ENCODE results near the gene IL37.
"Not testable (repeated sequence)": the region's sequence is repeated elsewhere in the genome, so short reads cannot be mapped to it uniquely, and the experiment has no call there.

IL37 gene

DNA sequence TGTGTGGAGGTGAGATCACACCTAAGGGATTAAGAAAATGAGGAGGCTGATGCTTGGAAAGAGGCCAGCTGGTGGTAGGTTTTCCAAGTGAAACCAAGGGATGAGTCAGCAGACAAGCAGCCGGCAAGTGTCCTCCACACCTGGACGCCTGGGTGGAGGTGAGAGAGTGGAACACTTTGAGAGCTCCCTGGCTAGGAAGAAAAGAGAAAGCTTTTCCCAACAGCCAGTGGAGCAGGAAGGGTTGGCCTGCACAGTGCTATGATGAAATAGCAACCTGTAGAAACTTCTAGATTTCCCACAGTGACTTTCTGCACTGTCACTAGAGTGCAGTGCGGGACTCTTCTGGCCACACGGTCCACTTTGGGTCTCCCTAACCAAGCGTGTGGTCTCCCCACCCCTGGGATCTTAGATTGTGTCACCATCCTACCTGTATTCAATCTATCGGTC is 19.6 kb upstream of the IL37 start:
- DNase-seq (ENCODE audit: low read depth): no peak

DNA sequence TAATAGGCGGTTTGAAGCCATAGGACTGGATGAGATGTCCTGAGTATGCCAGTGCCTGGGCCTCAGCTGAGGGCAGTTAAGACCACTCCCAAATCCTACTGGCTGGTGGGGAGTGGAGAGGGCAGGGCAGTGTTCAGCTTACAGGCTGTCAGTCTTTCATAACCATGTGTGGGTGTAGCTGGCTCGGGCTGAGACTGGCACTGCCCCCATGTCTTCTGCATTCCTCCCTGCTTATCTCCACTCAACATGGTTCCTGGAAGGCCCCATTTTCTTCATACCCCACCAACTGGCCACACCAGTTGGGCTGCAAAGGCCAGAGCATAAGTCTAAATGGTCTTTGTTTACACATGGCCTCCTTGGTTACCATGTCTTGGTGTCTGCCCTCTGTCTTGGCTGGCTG is 17.2 kb upstream of the IL37 start:
- DNase-seq (ENCODE audit: low read depth): no peak

DNA sequence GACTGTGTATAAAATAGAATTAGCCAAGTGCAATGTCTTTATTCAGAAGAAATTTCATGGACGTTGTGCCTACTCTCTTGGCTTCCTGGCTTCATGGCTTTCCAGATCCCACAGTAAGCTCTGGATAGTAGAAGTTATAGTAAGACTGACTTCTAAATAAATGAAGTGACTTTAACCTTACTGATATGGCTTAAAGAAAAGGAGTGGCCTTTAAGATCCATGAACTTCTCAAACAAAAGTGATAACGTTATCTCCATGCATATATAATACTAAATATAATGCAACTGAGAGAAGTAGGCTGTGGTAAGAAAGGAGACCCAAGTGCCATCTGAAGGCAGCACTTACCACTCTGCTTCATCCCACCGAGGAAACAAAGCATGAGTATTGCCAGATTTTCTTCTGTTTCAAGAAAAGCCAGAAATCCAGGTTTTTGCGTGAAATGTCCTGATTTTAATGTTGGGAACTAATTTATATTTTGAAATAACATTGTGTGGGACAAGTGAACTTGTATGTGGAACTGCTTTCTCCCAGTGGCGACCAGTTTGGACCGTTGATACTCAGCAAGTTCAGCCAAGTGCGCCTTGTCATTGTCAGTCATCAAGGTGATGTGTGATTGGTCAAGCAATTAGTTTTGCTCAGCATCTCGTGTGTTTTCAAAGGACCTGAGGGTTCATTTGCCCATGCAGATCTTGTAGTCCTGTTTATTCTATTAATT is 13.9 kb upstream of the IL37 start:
- DNase-seq (ENCODE audit: low read depth): no peak

DNA sequence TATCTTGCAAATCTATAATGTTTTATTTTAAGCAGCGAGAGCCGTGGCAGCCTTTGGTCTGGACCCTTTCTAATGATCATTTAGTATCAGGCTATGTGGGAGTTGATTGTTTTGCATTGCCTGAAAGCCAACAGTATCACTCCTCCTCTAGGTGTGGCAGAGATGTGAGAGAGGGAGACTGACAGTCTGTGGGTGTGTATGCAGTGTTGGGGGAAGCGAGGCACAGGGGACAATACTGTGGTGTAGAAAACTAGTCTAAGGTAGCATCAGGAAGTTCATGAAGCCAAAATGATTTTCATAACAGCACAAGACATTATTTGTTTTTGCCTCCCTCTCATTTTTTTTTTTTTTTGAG is 13.4 kb upstream of the IL37 start:
- DNase-seq (ENCODE audit: low read depth): no peak

DNA sequence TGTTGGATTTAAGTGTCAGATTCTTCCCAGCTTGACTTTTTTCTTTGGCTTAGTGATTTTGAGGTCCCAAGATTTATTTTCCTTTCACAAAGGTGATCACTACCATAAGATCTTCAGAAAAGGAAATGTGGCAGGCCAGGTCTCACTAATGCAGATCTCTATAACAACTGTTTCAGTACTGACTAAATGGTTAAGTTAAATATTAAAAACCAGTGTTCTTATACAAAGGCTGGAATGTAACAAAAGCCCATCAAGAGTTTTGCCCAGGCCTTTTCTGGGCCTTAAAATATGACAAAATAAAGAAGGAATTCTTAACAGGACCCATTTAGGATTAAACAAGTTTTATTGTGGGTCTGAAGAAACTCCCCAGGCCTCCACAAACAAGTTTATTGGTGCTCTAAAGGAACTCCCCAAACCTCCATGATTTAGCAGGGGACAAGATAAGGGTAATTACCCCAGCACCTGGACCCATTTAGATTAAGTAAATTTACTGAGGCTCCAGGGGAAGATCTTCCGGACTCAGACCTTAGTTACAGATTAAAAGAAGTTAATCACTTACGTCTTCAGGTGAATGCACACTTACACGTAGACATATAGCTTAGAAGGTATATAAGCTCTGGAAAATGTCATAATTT is 9.4 kb upstream of the IL37 start:
- not testable (repeated sequence) for DNase-seq (ENCODE audit: low read depth)

DNA sequence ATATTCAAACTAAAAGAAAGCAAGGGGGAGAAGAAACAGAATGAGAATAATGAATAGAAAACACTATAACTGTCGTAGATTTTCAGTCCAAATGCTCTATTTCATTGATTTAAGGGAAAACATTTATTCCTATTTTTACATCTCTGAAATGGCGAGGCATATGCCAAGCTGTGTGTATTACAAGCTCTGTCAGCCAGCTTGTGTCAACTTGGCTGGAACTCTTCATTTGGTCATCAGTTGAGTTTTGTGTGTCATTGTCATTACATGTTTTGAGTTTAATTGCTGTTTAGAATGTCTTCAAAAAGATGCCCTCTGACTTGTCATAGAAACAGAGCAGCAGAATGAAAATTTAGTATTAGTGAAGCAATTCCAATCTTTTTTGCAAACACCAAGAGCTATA is 8.1 kb upstream of the IL37 start:
- no peak for DNase-seq (ENCODE audit: low read depth)

DNA sequence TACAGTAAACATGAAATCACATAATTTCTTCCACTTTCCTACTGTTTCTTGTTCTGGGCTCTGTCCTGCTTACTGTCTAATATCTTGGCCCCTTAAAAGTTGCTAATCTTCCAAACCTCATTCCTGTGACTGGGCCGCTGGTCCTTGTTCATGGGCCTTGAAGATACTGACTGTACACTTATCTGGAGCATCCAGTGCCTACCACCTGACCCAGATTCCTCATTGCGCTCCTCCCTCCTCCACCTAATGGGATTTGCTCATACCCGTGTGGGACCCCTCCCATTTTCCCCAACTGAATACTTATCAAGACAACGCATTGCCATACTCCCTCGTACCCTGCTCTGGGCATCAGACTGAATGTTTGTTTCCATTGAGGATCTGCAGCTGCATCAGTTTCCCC is 6.1 kb upstream of the IL37 start:
- no peak for DNase-seq (ENCODE audit: low read depth)

DNA sequence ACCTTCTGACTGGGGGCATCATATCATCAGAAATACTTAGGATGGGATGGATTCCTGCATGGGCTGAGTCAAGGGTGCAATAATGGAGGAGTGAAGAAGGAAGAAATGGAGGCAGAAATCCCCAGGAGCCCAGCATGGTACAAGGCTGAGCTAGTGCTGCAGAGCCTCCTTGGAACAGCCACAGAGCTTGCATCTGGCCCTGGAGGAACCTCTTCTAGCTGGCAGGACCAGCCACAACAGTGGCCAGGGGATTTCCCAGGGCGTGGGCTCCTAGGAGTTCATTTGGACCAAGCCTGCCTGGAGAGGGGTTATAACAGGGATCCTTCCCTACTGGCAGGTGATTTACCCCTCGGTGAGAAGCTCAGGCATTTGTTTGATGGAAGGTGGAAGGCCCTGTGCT is 4.7 kb upstream of the IL37 start:
- DNase-seq (ENCODE audit: low read depth): no peak

DNA sequence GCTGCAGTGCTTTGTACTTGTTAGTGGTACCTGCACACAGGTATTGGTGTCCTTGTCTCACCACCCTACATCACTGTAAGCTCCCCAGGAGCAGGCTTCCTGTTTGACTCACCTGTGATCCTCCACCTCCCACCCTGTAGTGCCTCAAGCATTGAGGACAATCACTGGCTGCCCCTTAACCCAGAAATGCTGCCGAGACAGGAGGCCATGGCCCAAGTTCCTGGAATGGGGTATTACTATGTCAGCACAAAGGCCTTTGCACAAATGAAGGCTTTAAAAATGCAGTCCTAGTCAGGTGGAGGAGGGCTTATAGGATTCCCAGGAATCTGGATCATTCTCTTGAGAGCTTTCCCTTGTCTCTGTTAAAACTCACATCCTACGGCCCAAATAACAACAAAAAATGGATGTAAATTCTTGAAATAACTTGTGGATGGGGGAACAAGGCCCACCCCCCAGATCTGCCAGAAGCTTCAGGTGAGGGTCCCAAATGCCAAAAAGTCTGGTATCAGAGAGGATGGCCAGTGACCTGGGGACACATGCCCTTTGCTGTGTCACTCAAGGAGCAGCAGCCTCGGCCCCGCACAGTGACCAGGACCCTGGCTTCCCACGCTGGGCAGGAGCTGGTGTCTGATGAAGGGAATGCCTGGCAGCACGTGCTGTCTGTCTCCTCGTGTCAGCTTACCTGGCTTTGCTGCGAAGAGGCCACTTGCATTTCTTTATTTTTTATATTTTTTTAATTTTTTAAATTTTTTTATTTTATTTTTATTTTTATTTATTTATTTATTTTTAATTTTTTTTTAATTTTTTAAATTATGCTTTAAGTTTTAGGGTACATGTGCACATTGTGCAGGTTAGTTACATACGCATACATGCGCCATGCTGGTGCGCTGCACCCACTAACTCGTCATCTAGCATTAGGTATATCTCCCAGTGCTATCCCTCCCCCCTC is 3.7 kb upstream of the IL37 start:
- DNase-seq (ENCODE audit: low read depth): no peak

DNA sequence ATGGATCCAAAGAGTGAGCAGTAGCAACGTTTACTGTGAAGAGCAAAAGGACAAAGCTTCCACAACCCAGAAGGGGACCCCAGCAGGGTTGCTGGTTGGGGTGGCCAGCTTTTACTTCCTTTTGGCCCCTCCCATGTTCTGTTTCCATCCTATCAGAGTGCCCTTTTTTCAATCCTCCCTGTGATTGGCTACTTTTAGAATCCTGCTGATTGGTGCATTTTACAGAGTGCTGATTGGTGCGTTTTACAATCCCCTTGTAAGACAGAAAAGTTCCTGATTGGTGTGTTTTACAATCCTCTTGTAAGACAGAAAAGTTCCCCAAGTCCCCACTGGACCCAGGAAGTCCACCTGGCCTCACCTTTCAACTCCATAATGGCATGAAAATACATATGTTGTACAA is 2.4 kb upstream of the IL37 start:
- DNase-seq (ENCODE audit: low read depth): not testable (repeated sequence)

DNA sequence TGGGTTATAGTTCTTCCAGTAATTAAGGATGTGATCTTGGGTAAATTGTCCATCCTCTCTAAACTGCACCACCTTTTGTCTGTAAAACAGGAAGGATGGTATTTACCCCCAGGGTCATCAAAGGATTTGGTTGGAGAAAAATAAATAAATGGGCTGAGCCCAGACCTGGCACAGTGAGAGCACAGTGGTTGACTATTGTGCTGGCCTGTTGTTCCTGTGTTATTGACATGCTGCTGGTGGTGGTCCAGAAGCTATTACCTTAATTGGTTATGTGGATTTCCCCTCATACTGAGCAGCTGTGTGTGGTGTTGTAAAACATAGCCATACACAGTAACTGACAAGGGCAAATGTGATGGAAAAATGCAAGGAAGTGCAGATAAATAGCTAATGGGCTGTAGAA is 746 bp upstream of the IL37 start:
- no peak for DNase-seq (ENCODE audit: low read depth)

DNA sequence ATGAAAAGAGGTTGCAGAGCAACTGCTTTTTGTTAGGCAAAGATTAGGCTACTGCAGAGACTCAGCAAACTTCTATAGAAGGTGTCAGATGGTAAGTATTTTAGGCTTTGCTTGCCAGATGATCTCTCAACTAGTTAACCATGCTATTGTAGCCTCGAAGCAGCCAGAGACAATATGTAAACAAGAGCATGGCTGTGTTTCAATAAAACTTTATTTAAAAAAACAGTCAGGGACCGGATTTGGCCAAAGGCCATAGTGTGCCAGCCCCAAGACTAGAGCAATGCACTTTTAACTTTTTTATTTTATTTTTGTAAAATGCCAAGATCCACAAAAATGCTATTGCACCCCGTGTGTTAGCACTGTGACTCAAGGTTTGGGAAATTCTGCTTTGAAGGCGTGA is 1.4 kb downstream of the IL37 start:
- DNase-seq (ENCODE audit: low read depth): no peak

DNA sequence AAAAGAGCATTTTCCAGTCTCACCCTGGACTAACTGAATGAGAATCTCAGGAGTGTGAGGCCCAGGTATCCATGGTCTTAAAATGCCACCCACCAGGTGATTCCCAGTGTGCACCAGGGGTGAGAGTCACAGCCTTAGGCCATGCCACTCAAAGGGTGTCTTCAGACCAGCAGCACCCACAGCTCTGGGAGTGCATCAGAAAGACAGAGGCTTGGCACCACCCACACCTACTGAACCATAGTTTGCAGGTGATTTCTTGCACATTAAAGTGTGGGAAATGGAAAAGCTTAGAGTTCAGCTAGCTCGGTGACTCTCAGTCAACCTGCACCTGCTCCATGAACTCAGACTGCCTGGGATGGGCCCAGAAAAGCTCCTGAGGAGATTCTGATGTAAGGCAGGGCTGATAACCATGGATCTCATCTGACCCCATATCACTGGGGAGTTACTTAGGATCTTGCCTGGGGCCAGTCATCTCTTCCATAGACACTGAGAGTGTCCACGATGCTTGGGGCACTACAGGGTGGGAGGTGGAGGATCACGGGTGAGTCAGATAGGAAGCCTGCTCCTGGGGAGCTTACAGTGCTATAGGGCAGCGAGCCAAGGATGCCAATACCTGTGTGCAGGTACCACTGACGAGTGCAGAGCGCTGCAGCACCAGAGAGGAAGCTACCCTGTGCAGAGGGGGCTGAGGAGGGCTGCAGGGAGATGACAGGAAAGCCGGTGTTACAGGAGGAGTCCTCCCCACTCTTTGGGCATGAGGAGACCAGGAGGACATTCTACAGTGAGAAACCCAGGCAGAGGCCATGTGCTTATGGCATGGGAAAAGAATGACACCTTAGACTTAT is 4.6 kb downstream of the IL37 start:
- DNase-seq (ENCODE audit: low read depth): no peak

DNA sequence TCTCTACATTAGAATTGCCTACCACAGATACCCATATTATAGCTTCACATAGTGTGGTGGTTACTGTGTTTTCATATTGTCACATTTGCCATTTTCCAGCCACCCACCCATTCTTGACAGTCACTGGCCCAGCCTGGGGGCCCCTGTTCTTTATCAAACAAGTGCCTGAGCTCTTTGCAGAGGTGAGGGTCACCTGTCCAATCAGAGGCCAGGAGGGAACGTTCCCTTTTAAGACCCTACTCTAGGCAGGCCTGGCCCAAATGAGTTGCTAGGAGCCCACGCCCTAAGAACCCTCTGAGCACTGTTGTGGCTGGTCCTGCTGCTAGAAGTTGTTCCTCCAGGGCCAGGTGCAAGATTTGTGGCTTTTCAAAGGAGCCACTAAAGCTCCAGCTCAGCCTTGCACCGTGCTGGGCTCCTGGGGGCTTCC is 5.2 kb downstream of the IL37 start:
- DNase-seq (ENCODE audit: low read depth): no peak

DNA sequence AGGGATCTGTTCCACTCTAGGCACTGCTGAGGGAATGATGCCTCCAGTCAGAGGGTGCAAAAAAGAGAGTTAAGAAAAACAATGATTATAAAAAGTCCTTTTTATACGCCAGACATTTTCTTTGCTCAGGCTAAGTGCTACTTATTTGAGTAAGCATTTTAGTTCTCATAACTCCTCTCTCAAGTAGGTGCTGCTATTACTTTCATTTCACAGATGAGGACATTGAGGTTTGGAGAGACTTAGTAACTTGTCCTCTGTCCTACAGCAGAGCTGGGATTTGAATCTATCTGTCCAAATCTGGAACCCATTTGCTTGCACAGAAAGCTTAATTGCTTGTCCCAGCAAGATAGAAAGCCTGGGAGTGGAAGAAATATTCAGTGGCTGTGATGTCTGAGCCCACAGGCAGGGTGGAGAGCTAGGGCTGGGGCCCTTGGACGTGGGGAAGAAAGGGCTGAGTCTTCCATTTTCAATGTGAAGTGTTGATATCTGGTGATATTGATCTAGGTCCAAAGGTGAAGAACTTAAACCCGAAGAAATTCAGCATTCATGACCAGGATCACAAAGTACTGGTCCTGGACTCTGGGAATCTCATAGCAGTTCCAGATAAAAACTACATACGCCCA is 5.8 kb downstream of the IL37 start:
- DNase-seq (ENCODE audit: low read depth): no peak

DNA sequence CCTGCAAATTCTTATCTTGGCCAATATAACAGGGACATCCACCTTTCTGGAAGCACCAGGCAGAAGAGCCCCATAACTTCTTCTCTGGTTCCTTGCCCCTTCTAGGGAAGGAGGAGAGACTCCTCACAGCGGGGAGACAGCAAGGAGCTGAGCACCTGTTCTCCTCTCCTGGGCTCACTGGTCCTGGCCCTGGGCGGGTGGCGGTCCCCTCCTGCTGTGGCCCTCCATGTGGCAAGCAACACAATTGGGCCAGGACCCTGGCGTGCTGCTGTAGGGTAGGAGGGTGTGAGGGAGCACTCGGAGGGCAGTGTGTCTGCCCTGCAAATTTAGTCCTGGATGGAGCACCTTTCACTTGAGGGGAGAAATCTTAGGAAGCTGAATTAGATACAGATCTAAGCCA is 6.9 kb downstream of the IL37 start:
- no peak for DNase-seq (ENCODE audit: low read depth)

DNA sequence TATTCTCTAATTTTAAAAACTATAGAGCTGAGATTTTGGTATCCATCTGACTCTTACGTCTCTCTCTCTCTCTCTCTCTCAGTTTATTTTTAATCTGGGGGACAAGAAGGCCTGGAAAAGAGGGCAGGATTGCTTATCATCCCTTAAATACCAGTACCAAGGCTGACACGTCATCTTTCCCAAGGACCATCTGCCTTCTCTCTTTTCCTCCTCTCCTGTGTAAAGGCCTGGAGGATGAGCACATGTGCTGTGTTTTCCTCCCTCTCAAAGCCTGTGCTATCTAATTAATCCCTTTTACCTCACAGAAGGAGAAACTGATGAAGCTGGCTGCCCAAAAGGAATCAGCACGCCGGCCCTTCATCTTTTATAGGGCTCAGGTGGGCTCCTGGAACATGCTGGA is 7.3 kb downstream of the IL37 start:
- DNase-seq (ENCODE audit: low read depth): no peak

DNA sequence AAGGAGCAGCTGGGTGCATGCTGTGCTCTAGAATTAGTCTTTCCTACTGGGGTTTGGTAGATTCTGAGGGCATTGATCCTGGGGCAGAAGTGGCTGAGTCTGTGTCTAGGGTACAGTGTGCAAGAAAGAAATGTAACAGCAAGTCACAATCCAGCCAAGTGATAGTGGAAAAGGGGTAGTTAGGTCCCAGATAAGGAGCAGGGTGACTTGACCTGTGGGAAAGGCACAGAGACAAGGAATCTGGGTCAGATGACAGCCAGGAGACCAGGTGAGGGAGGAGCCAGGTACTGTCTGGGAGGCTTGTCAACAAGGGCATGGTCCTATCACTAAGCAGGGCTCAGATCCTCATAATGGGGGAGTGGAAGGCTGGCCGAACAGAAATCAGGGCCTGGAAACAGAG is 8.1 kb downstream of the IL37 start:
- no peak for DNase-seq (ENCODE audit: low read depth)

DNA sequence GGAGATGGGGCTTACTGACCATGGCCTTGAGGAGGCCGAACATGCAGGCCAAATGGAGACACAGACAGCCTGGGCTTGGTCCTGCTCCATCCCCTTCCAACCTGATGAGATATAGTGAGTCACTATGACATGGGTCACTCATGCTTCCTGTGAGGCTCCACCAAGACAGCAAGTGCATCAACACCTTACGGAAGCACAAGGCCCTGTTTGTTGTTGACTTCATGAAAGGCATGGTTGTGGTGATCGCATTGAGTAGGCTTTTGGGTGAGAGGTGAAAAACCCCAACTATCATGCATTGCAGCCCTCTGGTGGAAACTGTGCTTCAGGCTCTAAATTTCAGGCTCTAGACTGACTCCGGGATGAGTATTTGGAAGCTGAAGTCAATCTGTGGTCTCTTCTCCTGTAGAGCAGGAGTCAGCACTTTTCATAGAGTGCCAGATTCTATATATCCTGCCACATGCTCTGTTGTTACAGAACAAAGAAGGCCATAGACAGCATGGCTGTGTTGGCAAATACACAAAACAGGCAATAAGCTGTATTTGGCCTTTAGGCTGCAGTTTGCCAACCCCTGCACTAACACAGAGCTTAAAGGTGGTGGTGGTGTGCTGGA is 10.1 kb downstream of the IL37 start:
- DNase-seq (ENCODE audit: low read depth): no peak

DNA sequence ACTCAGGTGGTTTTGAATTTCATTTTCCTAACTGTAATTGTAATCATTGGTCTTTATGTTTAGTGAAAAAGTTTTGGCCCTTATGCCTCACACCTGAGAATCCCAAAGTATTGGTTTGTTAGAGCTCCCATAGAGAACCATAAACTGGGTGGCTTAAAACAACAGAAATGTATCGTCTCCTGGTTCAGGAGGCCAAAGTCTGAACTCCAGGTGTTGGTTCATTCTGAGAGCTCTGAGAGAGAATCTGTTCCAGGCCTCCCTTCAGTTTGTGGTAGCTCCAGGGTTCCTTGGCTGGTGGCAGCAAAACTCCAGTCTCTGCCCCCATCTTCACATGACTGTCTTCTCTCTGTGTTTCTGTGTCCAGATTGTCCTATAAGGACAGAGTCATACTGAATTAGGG is 11.0 kb downstream of the IL37 start:
- no peak for DNase-seq (ENCODE audit: low read depth)

Measured in activated T-helper 9 cell treated with anti-CD3 and anti-CD28 coated beads, Interleukin-2, amount 50 U/mL, for 16 hours (primary cell).